GM19025 (cell line): ENCODE measurements around the gene AKAP9.
"Not testable (repeated sequence)": the region's sequence is repeated elsewhere in the genome, so short reads cannot be mapped to it uniquely, and the experiment has no call there.

Source experiments
- ATAC-seq: cut with Tn5 transposase; IDR thresholded peaks from one replicate; pipeline ENCODE4 v1.9.1; 2021; ENCODE audit warnings: mild to moderate bottlenecking, low read depth, moderate library complexity; ENCODE audit not compliant: unreplicated experiment

AKAP9 gene

DNA sequence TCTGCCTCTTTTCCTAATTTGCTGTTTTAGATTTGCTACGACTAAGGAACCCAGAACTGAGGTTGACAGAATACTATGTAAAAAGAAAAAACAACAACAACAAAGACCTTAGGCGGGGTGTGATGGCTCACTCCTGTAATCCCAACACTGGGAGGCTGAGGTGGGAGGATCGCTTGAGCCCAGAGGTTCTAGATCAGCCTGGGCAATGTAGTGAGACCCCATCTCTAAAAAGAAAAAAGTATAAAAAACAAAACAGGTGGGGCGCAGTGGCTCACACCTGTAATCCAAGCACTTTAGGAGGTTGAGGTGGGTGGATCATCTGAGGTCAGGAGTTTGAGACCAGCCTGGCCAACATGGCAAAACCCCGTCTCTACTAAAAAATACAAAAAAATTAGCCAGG is 4.3 kb downstream of the AKAP9 start:
- ATAC-seq: not testable (repeated sequence)

GRCh38 chr7:91945476-91945875 is 4.8 kb downstream of the AKAP9 start:
- no peak for ATAC-seq

- no peak for ATAC-seq
These were observed 5.9 kb downstream of the AKAP9 start for GRCh38 chr7:91946549-91946948.

DNA sequence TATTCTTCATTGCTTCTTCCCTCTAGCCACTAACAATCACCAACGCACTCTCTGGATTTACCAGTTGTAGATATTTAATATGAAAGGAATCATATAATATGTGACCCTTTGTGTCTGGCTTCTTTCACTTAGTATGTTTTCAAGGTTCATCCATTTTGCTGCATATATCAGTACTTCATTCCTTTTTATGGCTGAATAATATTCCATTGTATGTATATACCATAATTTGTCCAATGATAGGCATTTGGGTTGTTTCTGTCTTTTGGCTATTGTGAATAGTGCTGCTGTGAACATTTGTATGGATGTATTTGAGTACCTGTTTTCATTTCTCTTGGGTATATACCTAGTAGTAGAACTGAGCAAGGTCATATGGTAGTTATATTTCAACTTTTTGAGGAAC is 7.3 kb downstream of the AKAP9 start:
- no peak for ATAC-seq

GRCh38 chr7:91949221-91950009 is 8.8 kb downstream of the AKAP9 start:
- ATAC-seq: no peak

- ATAC-seq: no peak
These were observed 13.0 kb downstream of the AKAP9 start for GRCh38 chr7:91953618-91954017.

- ATAC-seq: not testable (repeated sequence)
These were observed 15.8 kb downstream of the AKAP9 start for GRCh38 chr7:91956464-91956863.

- ATAC-seq: no peak
These were observed 16.6 kb downstream of the AKAP9 start for GRCh38 chr7:91957232-91957631.

- no peak for ATAC-seq
These were observed 17.2 kb downstream of the AKAP9 start for GRCh38 chr7:91957823-91958222.

DNA sequence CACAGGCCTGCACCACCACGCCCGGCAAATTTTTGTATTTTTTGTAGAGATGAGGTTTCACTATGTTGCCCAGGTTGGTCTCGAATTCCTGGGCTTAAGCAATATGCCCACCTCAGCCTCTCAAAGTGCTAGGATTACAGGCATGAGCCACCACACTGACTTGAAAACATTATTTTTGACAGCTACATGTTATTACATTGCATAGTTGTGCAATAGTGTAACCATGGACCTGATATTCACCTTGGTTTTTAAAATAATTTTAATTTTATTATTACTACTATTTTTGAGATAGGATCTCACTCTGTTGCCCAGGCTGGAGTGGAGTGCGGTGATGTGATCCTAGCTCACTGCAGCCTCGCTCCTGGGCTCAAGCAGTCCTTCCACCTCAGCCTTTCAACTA is 18.4 kb downstream of the AKAP9 start:
- no peak for ATAC-seq

DNA sequence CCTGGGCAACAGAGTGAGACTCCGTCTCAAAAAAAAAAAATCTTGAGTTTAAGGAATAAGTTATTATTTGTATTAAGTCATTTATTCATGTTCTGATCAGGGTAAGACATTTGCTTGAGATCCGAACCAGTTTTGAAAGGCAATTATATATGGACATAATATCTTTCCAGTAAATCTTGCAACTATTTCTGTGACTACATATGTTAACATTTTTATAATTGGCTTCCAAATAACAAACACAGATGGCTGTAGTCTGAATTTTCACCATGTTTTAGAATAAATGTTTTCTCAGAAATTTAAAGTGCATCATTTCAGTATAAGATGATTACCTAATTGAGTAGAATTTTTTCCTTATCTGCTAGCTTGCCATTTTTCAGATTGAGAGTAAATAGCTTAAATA is 21.2 kb downstream of the AKAP9 start:
- ATAC-seq: no peak

- no peak for ATAC-seq
These were observed 21.8 kb downstream of the AKAP9 start for GRCh38 chr7:91962419-91962818.

GRCh38 chr7:91967513-91967912 is 26.9 kb downstream of the AKAP9 start:
- not testable (repeated sequence) for ATAC-seq

DNA sequence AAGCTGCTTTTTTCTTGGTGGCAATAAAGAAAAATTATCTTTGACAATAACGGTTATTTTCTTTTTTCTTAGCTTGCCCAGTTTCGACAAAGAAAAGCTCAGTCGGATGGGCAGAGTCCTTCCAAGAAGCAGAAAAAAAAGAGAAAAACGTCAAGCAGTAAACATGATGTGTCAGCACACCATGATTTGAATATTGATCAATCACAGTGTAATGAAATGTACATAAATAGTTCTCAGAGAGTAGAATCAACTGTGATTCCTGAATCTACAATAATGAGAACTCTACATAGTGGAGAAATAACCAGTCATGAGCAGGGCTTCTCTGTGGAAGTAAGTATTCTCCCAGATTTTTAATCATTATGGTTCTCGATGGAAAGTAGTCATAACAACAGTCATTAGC is 33.0 kb downstream of the AKAP9 start:
- ATAC-seq: no peak

DNA sequence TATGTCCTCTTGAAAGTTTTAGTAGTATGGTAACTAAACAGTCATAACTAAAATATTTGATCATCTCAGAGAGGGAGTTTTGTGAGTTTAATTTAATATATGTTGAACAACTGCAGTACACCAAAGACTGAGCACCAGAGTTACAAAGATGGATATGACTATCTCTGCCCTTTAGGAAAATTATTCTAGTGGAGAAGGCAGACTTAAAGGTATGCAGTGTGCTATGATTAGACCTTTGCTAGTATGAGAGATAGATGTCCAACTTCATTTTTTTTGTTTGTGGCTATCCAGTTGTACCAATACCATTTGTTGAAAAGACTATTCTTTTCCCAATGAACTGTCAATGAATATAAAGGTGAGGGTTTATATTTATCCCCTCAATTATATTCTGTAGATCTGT is 33.4 kb downstream of the AKAP9 start:
- no peak for ATAC-seq

- ATAC-seq: no peak
These were observed 36.1 kb downstream of the AKAP9 start for GRCh38 chr7:91976743-91977142.

DNA sequence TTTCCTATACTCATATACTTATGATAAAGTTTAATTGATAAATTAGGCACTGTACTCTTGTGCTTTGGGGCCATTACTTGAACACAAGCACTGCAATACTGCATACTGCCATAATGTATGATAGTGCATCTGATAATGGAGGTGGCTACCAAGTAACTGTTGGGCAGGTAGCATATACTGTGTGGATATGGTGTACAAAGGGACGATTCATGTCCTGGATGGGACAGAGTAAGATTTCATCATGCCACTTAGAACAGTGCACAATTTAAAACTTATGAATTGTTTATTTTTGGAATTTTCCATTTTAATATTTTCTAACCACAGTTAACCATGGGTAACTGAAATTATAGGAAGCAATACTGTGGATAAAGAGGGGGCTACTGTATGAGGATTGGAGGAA is 38.9 kb downstream of the AKAP9 start:
- ATAC-seq: no peak

DNA sequence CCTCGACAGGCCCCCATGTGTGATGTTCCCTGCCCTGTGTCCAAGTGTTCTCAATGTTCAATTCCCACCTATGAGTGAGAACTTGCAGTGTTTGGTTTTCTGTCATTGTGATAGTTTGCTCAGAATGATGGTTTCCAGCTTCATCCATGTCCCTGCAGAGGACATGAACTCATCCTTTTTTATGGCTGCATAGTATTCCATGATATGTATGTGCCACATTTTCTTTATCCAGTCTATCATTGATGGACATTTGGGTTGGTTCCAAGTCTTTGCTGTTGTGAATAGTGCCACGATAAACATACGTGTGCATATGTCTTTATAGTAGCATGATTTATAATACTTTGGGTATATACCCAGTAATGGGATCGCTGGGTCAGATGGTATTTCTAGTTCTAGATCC is 41.7 kb downstream of the AKAP9 start:
- not testable (repeated sequence) for ATAC-seq

GRCh38 chr7:91988213-91988612 is 47.6 kb downstream of the AKAP9 start:
- no peak for ATAC-seq

DNA sequence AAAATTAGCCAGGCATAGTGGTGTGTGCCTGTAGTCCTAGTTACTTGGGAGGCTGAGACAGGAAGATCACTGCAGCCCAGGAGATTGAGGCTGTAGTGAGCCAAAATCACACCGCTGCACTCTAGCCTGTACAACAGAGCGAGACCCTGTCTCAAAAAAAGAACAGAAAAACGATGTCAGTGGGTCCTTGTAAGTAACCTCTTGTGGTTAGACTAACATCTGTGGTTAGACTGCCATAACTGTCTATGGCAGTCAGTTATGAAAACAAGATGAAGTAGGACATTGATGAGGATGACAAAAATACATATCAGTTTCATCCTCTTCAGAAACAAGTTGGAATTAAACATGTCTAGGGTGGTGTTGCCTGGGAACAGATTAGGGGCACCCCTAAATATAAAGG is 53.3 kb downstream of the AKAP9 start:
- no peak for ATAC-seq

GRCh38 chr7:91995391-91996105 is 54.9 kb downstream of the AKAP9 start:
- peak; percentile 87 for ATAC-seq
